Gastroesophageal sphincter (tissue), 4 donors: ENCODE measurements around the gene ABLIM2. TPM values are rescaled to one million over a fixed set of nuclear protein-coding genes. Genes with fewer than 3 reads are reported as not detected.

ENCODE experiments used
- ATAC-seq: fragments of 150-250 bp; one replicate; pipeline ENCODE4 v1.9.1; 2016; ENCODE audit warnings: mild to moderate bottlenecking, moderate library complexity
- H3K27ac ChIP-seq, 4 donors: fragments of 200-600 bp; sonication (generic) in 3 of 4; 1 replicate in 3 of 4; 2 replicates in 1 of 4; pipeline ENCODE4 v1.5.1; 2016 to 2019
- H3K27me3 ChIP-seq: fragments of 200-600 bp; sonication (generic); one replicate; pipeline ENCODE4 v1.5.1; 2019
- H3K36me3 ChIP-seq, 2 donors: fragments of 200-600 bp; sonication (generic); one replicate each; pipeline ENCODE4 v1.5.1; 2019; ENCODE audit warnings: control low read depth in 1 of 2
- H3K4me1 ChIP-seq, 3 donors: fragments of 200-600 bp; sonication (generic); 1 replicate in 2 of 3; 2 replicates in 1 of 3; pipeline ENCODE4 v1.5.1; 2016 to 2019; ENCODE audit warnings: control low read depth in 2 of 3
- H3K4me3 ChIP-seq, 2 donors: fragments of 200-600 bp; sonication (generic); one replicate each; pipeline ENCODE4 v1.5.1; 2019; ENCODE audit warnings: mild to moderate bottlenecking in 1 of 2, moderate library complexity in 1 of 2
- H3K9me3 ChIP-seq, 3 donors: fragments of 200-600 bp; sonication (generic); one replicate each; pipeline ENCODE4 v1.5.1; 2017 to 2019; ENCODE audit warnings: control low read depth in 2 of 3
- CTCF ChIP-seq, 4 experiments: fragments of 200-600 bp in 2 of 4; fragments of 450-650 bp in 2 of 4; sonication (generic) in 1 of 4; IDR thresholded peaks; one replicate each; pipeline ENCODE4 v1.5.1; 2017 to 2019; ENCODE audit warnings: antibody characterized with exemption in 4 of 4, mild to moderate bottlenecking in 2 of 4, moderate library complexity in 2 of 4
- EP300 ChIP-seq: sonication (generic); formaldehyde crosslinking; IDR thresholded peaks from one replicate; pipeline ENCODE4 v1.6.1; 2017; ENCODE audit warnings: antibody characterized with exemption, mild to moderate bottlenecking
- POLR2A ChIP-seq, 2 donors: fragments of 450-650 bp; IDR thresholded peaks; one replicate each; pipeline ENCODE4 v1.6.1; 2017; ENCODE audit warnings: antibody characterized with exemption in 2 of 2, mild to moderate bottlenecking in 2 of 2, moderate library complexity in 1 of 2
- POLR2AphosphoS5 ChIP-seq: sonication (generic); formaldehyde crosslinking; IDR thresholded peaks from one replicate; pipeline ENCODE4 v1.6.1; 2017; ENCODE audit warnings: antibody characterized with exemption
- WGBS, 2 donors: methylation state at CpG; one replicate each; pipeline ENCODE4 v1.1.5; 2018; ENCODE audit warnings: low coverage in 1 of 2; 5-methylcytosine and 5-hydroxymethylcytosine counted together
- total RNA-seq, 4 donors: library from RNA; depleted of rRNA; stranded (reverse); fragments of >200 nt; gene quantifications; one replicate each; pipeline ENCODE4 v1.1.0, GENCODE V29; 2016

Gene ABLIM2
- total RNA-seq, 4 donors from 2014 or later, result 5.0 to 13.5 (median 8.0) TPM

- no peak for ATAC-seq
- H3K36me3 ChIP-seq, result no peaks in the 10 kb centered on the region
- no peak overlapping the region for H3K4me3 ChIP-seq
- TF ChIP-seq EP300 (no peak), CTCF (IDR thresholded peaks at IDR 0.05) (no peak), POLR2AphosphoS5 (no peak), POLR2A (IDR thresholded peaks at IDR 0.05) (no peak)
- H3K9me3 ChIP-seq, result no peaks in the 10 kb centered on the region
- H3K27me3 ChIP-seq, result no peaks in the 10 kb centered on the region
- 91 to 100% methylated on average over 3 to 9 of the region's 9 CpGs for WGBS, 2 donors
- H3K4me1 ChIP-seq, result peaks cover 0 to 29% (median 0%) of the 10 kb centered on the region in 3 donors
- no peak overlapping the region for H3K27ac ChIP-seq
These were observed 206.0 kb downstream of the ABLIM2 start for GRCh38 chr4:7952615-7953014.

- H3K4me3 ChIP-seq, result no peak overlapping the region
- 83 to 89% methylated on average over 6 to 13 of the region's 18 CpGs for WGBS, 2 donors
These were observed 208.1 kb downstream of the ABLIM2 start for GRCh38 chr4:7950301-7951092.

GRCh38 chr4:7949759-7950158, 208.9 kb downstream of the ABLIM2 start:
- TF ChIP-seq POLR2AphosphoS5, result no peak
- TF ChIP-seq CTCF (IDR thresholded peaks at IDR 0.05), result no peak
- TF ChIP-seq POLR2A (IDR thresholded peaks at IDR 0.05), result no peak
- no peak for TF ChIP-seq EP300
- peaks cover 0 to 25% (median 0%) of the 10 kb centered on the region in 3 donors for H3K4me1 ChIP-seq
- H3K9me3 ChIP-seq, result no peaks in the 10 kb centered on the region
- no peak overlapping the region for H3K27ac ChIP-seq
- no peak overlapping the region for H3K4me3 ChIP-seq
- no peaks in the 10 kb centered on the region for H3K36me3 ChIP-seq
- ATAC-seq, result no peak
- H3K27me3 ChIP-seq, result no peaks in the 10 kb centered on the region
- WGBS, 2 donors, result 76% methylated on average over 2 of the region's 4 CpGs; no CpG with 5 or more reads in 1 of the 2 donors

More at GRCh38 chr4:7950301-7951092, 208.1 kb downstream of the ABLIM2 start:
- no peak for ATAC-seq
- Histone ChIP-seq H3K27me3 (no peaks in the 10 kb centered on the region), H3K27ac (no peak overlapping the region), H3K4me1 (peaks cover 0 to 20% (median 0%) of the 10 kb centered on the region in 3 donors), H3K9me3 (no peaks in the 10 kb centered on the region), H3K36me3 (no peaks in the 10 kb centered on the region)
- TF ChIP-seq POLR2AphosphoS5 (no peak), CTCF (IDR thresholded peaks at IDR 0.05) (no peak), EP300 (no peak), POLR2A (IDR thresholded peaks at IDR 0.05) (no peak)

GRCh38 chr4:7947927-7948326, 210.7 kb downstream of the ABLIM2 start:
- H3K9me3 ChIP-seq, result no peaks in the 10 kb centered on the region
- H3K36me3 ChIP-seq, result no peaks in the 10 kb centered on the region
- 73 to 91% methylated on average over 4 of the region's 4 CpGs for WGBS, 2 donors
- H3K27ac ChIP-seq, result no peak overlapping the region
- peaks cover 0 to 29% (median 0%) of the 10 kb centered on the region in 3 donors for H3K4me1 ChIP-seq
- no peak for TF ChIP-seq POLR2AphosphoS5
- TF ChIP-seq POLR2A (IDR thresholded peaks at IDR 0.05), result no peak
- no peak for TF ChIP-seq CTCF (IDR thresholded peaks at IDR 0.05)
- no peak for TF ChIP-seq EP300
- no peak overlapping the region for H3K4me3 ChIP-seq
- H3K27me3 ChIP-seq, result no peaks in the 10 kb centered on the region
- no peak for ATAC-seq
